OCI-LY7 (cell line): ENCODE results near the gene COL4A1.

Experiments used
- CTCF ChIP-seq: fragments of 200-600 bp; sonication (generic); conservative IDR thresholded peaks from 2 replicates; pipeline ENCODE4 v1.5.1; 2014; ENCODE audit warnings: mild to moderate bottlenecking, antibody characterized with exemption, low read length, moderate library complexity, mixed read lengths
- EZH2phosphoT487 ChIP-seq: fragments of 200-600 bp; sonication (generic); IDR thresholded peaks from 2 replicates; pipeline ENCODE4 v1.6.1; 2018; ENCODE audit warnings: low read depth, borderline replicate concordance, mild to moderate bottlenecking, mixed run types, antibody characterized with exemption, low read length, moderate library complexity, mixed read lengths

- TF ChIP-seq CTCF (no peak), EZH2phosphoT487 (no peak)
Measured at GRCh38 chr13:110103026-110103425, 203.9 kb downstream of the COL4A1 start.
